Measurements from ENCODE around the gene FMNL2.
"Not testable (repeated sequence)": the region's sequence is repeated elsewhere in the genome, so short reads cannot be mapped to it uniquely, and the experiment has no call there.

Gene FMNL2

DNA sequence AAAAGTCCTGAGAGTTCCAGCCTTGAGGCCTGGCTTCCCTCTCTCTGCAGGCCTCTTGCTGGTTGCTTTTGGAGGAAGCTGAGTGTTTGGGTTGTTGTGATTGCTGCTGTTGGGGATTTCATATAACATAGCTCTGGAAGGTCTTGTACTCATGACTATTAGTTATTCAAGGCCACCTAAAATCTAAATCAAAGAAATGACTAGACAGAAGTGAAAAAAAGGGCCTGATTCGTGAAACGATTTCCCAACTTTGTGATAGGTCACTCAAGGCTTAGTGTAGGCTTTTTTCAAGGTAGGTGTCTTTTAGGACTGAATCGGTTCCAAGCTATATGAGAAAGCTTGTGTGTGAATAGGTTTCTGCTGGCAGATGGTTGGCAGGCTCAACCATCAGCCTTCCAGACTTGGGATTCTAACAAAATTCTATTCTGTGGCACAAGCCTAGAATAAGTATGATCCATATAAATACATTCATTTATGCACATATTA lies 164.4 kb downstream of the FMNL2 start:
- no peak for DNase-seq

GRCh38 chr2:152499896-152500735 lies 165.1 kb downstream of the FMNL2 start:
- no peak for DNase-seq

- no peak for DNase-seq
Measured at GRCh38 chr2:152500772-152501171, 165.8 kb downstream of the FMNL2 start.

GRCh38 chr2:152501666-152502065 lies 166.7 kb downstream of the FMNL2 start:
- DNase-seq, result no peak

DNA sequence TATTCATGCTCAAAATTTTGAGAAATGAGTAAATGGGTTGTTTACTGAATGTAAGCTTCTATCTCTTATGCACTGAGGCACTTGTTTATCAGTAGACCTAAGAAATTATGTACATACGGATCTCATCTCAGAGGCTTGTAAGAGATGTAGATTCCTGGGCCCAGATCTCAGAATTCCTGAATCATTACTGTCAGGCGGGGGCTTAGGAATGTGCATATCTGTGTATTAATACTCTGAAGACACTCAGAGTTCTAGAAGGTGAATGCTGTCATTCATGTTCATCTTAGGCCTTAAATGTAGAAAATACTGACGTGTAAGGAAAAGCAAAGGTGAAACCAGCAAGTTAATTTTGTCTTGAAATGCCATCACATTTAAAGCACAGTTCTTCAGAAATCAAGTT lies 169.6 kb downstream of the FMNL2 start:
- no peak for DNase-seq

DNA sequence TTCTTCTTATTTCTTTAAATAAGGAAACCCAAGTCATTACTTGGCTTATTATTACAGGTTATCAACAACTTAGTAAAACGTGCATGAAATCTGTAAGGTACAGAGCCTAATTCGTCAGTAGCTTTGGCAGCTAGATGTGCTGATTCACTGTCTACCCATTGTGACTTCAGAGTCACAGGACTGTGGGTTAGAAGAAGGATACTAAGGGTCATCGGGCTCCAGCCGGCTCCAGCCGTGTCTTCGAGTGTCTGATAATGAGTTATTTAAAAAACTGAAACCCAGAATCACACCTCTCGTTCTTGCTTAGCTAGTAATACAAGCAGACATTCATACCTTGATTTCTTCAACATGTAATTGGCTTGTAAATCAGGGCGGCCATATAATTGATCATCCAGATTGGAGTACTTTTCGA lies 170.5 kb downstream of the FMNL2 start:
- DNase-seq, result no peak

DNA sequence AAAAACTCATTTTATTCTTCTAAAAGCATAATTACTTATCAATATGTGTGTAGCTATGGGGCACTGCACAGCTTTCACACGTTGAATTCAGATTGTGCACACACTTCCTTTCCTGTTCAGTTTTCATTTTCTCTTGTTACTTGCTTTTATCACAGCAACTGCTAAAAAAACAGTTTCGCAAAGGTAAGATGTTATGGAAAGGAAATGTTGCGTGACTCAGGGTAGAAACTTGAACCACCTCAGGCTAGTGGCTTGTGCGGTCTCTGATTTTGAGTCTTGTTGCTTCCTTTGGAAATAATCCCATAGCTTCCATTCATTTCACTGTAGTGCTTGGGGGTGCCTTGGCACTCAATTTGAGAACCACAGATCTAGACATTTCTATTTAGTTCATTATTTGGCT lies 171.9 kb downstream of the FMNL2 start:
- DNase-seq, result no peak

DNA sequence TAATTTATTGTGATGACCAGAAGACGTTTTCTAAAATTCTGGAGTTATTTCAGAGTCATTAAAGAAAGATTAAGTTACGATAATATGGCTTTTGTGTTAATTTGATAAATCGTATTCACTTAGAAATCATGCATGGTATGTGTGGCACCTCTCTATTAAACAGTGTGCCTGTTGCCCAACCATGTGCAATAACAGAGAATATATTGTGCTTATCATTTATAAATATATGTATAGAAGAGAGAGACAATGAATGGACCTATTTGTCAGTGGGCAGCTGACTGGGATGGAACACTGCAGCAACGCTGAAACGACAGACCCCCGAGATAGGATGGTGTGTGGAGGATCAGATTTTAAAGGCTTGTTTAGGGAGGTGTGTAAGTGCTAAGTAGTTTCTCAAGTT lies 172.9 kb downstream of the FMNL2 start:
- DNase-seq, result no peak

DNA sequence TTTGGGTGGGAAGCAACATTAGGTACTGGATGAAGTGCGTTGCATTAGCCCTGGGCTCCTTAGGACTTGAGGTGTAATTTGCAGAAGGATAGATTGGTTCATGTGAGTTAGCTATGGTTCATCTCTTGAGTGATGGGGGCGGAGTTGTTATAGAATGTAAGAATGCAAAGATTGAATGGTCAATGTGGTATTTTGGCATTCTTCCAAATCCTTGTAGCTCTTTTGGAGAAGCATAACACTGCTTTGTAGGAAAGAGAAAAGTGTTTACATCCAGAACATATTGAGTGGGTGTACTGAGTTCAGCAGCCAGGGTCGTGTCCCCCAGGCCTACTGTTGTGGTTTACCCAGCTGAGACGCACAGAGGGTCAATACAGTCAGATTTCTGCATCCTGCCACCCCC lies 173.5 kb downstream of the FMNL2 start:
- no peak for DNase-seq

DNA sequence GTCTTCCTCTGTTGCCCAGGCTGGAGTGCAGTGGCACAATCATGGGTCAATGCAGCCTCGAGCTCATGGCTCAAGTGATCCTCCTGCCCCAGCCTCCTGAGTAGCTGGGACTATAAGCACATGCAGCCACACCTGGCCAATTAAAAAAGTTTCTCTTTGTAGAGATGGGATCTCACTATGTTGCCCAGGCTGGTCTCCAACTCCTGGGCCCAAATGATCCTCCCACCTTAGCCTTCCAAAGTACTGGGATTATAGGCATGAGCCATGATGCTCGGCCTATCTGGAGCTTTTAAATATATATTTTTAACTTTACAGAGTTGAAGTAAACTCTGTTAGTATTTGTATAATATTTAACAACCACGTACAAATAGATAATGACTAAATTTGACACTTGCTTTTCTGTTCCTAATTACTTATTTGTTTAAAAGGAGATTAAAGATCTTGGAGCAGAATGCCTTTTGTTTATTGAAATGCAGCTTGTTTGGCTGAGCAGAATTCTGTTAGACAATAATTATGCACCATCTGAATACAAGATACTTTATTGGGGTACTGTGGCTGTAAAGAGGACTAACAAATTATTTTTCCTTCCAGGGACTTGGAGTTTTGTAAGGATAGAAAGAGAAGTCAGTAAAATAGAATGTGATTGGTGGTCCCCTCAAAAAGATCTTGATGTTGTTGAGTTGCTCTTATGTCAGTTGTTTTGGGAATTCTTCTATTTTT lies 175.0 kb downstream of the FMNL2 start:
- no peak for DNase-seq

DNA sequence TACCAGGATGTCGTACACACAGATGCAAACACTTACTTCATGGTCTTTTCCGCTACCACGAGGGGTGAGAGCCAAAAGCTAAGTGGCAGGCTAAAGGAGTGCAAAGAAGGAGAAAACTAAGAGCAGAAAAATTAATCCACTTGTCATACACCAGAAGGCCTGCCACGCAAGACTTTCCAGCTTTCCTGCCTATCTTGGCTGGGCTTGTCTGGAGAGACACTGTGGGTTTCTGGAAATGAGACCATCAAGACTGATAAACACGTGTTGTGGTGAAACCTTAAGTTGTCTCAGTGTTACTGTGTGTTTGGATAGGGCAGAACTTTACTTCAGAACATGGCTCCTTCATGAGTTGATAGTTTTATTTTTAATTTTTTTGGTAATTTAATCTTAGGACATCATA lies 175.6 kb downstream of the FMNL2 start:
- no peak for DNase-seq

- DNase-seq, result no peak
Measured at GRCh38 chr2:152511981-152512380, 177.0 kb downstream of the FMNL2 start.

DNA sequence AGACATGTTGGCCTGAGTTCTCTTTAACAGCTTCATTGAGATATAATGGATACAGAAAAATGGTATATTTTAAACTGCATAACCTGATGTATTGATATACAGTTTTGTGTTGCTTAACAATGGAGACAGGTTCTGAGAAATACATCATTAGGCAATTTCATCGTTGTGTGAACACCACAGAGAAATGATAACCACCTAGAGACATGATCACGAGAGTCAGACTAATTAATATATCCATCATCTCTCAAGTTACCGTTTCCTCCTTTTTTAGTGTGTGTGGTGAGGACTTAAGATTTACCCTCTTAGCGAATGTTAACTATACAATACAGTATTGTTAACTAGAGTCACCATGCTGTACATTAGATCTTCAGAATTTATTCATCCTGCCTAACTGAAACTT lies 178.1 kb downstream of the FMNL2 start:
- DNase-seq, result no peak

GRCh38 chr2:152513681-152514080 lies 178.7 kb downstream of the FMNL2 start:
- no peak for DNase-seq

- DNase-seq, result no peak
Measured at GRCh38 chr2:152518034-152518433, 183.1 kb downstream of the FMNL2 start.

DNA sequence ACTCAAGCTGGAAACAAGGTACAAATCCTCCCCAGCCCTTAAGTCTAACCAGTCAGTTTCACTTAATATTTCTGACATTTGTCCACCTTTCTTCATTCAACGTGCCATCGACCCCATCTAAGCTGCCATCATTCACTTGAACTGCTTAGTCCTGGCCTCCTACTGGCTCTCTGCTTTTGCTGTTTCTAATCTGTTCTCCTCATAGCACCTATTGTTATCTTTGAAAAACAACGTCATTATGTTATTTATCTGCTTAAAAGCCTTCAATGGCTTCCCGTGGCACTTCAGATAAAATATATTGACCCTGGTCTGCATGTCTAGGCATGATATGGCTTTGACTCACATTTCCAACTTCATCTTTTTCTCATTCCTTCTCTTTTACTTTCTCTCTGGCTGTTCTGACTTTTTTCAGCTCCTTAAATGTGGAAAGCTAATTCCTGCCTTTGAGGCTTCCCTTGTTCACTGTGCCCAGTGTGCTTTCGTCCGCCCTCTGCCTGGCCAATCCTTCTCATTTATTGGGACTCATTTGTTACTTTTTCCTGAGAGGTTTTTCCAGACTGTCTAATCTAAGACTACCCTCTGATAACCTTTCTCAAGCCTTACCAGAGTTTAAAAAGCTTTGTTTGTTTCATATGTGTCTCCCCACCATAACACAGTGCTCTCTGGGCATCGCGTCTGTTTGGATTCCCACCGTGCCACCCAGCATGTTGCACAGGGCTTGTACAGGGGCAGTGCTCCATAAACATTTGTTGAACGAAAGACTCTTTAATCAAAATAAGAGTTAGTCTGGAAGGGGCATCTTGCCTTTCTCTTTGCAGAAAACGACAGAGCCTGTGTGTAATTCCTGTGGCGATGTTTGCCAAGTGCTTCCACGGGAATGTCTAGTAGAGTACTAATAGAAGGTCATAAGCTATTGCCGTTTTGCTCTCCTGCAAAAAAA lies 183.9 kb downstream of the FMNL2 start:
- no peak for DNase-seq

DNA sequence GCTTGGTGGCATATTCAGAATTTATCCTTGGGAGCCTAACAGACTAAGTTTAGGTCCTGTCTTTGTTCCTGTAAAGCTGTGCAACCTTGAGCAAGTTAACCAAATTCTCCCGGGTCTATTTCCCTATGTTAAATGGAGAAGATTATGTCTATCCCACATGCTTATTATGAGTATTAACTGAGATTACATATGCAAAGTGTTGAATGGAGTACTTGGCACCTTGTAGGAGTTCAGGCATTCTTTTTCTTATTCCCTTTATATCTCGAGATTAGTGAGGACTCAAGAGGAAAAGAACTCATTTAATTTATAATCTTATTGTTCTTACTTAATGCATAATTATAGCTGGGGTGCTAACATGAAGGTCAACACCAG lies 184.6 kb downstream of the FMNL2 start:
- no peak for DNase-seq

- DNase-seq, result no peak
Measured at GRCh38 chr2:152520759-152521158, 185.8 kb downstream of the FMNL2 start.

GRCh38 chr2:152522446-152522845 lies 187.5 kb downstream of the FMNL2 start:
- not testable (repeated sequence) for DNase-seq

- DNase-seq, result no peak
Measured at GRCh38 chr2:152523091-152523490, 188.1 kb downstream of the FMNL2 start.

DNA sequence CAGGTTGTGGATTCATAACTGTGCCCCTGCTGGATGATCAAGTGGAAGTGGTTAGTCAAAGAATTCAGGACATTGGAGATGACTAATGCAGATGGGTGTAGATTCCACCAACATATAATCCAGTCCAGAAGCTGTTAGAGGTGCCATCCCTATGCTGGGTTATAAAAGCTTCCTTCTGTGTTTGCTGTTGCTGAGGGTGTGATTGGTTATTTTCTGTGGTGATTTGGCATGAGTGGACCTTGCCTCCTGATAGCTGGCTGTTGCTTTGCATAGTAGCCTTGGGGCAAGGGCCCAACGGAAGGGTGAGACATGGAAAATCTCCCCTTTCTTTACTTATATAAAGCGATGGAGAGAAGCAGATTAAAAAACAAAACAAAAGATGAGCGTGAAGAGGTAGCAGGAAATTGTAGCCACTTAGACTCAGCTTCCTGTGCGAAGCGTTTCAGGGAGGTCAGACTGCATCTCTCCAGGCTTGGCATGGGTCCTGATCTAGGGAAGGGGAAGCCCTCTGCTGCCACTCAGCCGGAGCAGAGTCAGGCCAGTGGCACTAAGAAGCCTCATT lies 190.4 kb downstream of the FMNL2 start:
- peak; percentile 4 for DNase-seq

DNA sequence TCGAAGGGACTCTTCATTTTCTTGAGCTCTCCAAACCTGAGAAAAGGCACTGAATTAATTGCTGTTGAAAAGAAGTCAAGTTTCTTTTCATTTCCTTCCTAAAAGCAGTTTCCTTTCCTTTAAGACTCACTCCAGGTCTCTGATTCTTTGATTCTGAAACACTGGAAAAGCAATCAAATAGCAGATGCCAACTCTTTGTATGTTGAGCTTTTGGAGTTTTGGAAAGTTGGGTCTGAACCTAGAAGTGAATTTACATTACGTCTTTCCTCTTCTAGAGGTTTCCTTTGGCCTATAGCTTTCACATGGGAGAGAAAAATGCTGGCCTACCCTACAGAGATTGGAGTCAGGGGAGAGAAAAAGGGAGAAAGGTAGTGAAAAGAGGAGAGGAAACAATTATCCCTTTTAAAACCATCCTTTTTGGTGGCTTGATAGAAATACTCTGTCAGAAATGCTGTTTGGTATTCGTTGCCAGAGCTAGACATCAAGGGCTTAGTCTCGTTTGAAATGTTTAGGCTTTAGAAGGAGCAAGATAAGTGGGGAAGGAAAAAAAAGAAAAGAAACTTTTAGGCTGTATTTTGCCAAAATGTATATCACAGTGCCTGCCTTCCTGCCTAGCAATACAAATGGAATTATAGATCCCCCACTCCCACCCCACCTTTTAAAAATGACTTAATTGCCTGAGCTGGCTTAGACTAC lies 194.6 kb downstream of the FMNL2 start:
- DNase-seq, result no peak

Measured in DMS53 (cell line).